Gastrocnemius medialis (tissue), 4 donors: ENCODE data around the gene C1QTNF1. TPM values are rescaled to one million over a fixed set of nuclear protein-coding genes. Genes with fewer than 3 reads are reported as not detected.

ENCODE experiments used
- ATAC-seq, 2 donors: fragments of 150-250 bp; one replicate each; pipeline ENCODE4 v1.9.1; 2016
- DNase-seq, 2 donors: peaks; one replicate each; pipeline ENCODE4 v3.0.0-alpha.2; 2019
- H3K27ac ChIP-seq, 4 donors: fragments of 200-600 bp; sonication (generic); 1 replicate in 1 of 4; 2 replicates in 3 of 4; pipeline ENCODE4 v1.5.1; 2016 to 2018; ENCODE audit warnings: mild to moderate bottlenecking in 2 of 4, moderate library complexity in 1 of 4
- H3K27me3 ChIP-seq, 3 donors: fragments of 200-600 bp; sonication (generic) in 2 of 3; 1 replicate in 1 of 3; 2 replicates in 2 of 3; pipeline versions ENCODE4 v1.5.1 to v1.6.0; 2016 to 2019; ENCODE audit warnings: mild to moderate bottlenecking in 1 of 3, moderate library complexity in 1 of 3
- H3K36me3 ChIP-seq, 2 donors: fragments of 200-600 bp; sonication (generic) in 1 of 2; one replicate each; pipeline ENCODE4 v1.5.1; 2017 to 2018
- H3K4me1 ChIP-seq, 2 donors: fragments of 200-600 bp; sonication (generic) in 1 of 2; one replicate each; pipeline ENCODE4 v1.5.1; 2016 to 2017; ENCODE audit warnings: mild to moderate bottlenecking in 2 of 2
- H3K4me3 ChIP-seq, 4 donors: fragments of 200-600 bp; sonication (generic) in 3 of 4; 1 replicate in 1 of 4; 2 replicates in 3 of 4; pipeline ENCODE4 v1.5.1; 2016 to 2019; ENCODE audit warnings: mild to moderate bottlenecking in 2 of 4
- H3K9me3 ChIP-seq, 3 donors: fragments of 200-600 bp; sonication (generic) in 2 of 3; 1 replicate in 1 of 3; 2 replicates in 2 of 3; pipeline ENCODE4 v1.5.1; 2016 to 2019
- CTCF ChIP-seq, 5 experiments: fragments of 450-650 bp in 3 of 5; fragments of 200-600 bp in 2 of 5; sonication (generic) in 2 of 5; IDR thresholded peaks in 4 of 5; conservative IDR thresholded peaks in 1 of 5; 1 replicate in 4 of 5; 2 replicates in 1 of 5; pipeline ENCODE4 v1.5.1; 2016 to 2019; ENCODE audit warnings: antibody characterized with exemption in 5 of 5, mild to moderate bottlenecking in 3 of 5, moderate library complexity in 3 of 5
- POLR2A ChIP-seq, 2 donors: fragments of 450-650 bp; IDR thresholded peaks; one replicate each; pipeline ENCODE4 v1.6.1; 2017; ENCODE audit warnings: antibody characterized with exemption in 2 of 2, mild to moderate bottlenecking in 2 of 2, moderate library complexity in 2 of 2
- in situ Hi-C, 4 donors: fragments of 200-750 bp; cut with MboI; loops; one replicate each; pipeline versions ENCODE4 v1.15.0 to v1.8.0; 2017; ENCODE audit warnings: low sequenced_read_pairs in 4 of 4
- intact Hi-C: fragments of 100-400 bp; cut with DNase I; formaldehyde crosslinking; loops from one replicate; pipeline ENCODE4 v1.15.1; 2023; ENCODE audit warnings: low total_unique reads
- total RNA-seq, 4 donors: library from RNA; depleted of rRNA; stranded (reverse); fragments of >200 nt; gene quantifications; one replicate each; pipeline versions ENCODE4 v1.1.0 to v1.2.3, GENCODE V29; 2016

The C1QTNF1 gene
- total RNA-seq, 4 donors from 2014 or later: 11.1 to 38.6 (median 21.2) TPM

- no peak for ATAC-seq
Measured at GRCh38 chr17:79031996-79032875, 8.3 kb downstream of the C1QTNF1 start.

GRCh38 chr17:79033046-79033616 is 9.2 kb downstream of the C1QTNF1 start:
- peak overlapping the region in 3 of 4 donors; percentile 58 to 69 (median 68) for H3K27ac ChIP-seq
- no peaks in the 10 kb centered on the region for H3K27me3 ChIP-seq
- intact Hi-C loops (no loop called here), in situ Hi-C loops (no loop called here)
- ATAC-seq (peak in 1 of 2 donors; percentile 23), DNase-seq (no peak)
- TF ChIP-seq POLR2A (IDR thresholded peaks at IDR 0.05): no peak
- TF ChIP-seq CTCF (IDR thresholded peaks at IDR 0.05 in 4 of 5, conservative IDR thresholded peaks at IDR 0.05 in 1 of 5): no peak
- H3K4me1 ChIP-seq: peaks cover 16 to 36% of the 10 kb centered on the region in 2 donors
- no peaks in the 10 kb centered on the region for H3K36me3 ChIP-seq
- H3K4me3 ChIP-seq: no peak overlapping the region
- no peaks in the 10 kb centered on the region for H3K9me3 ChIP-seq

More at GRCh38 chr17:79031996-79032875, 8.3 kb downstream of the C1QTNF1 start:
- Histone ChIP-seq H3K27me3 (no peaks in the 10 kb centered on the region), H3K4me3 (no peak overlapping the region), H3K4me1 (peaks cover 25 to 43% of the 10 kb centered on the region in 2 donors), H3K36me3 (no peaks in the 10 kb centered on the region), H3K27ac (peak overlapping the region in 1 of 4 donors; percentile 10), H3K9me3 (no peaks in the 10 kb centered on the region)
- no peak for TF ChIP-seq CTCF (IDR thresholded peaks at IDR 0.05 in 4 of 5, conservative IDR thresholded peaks at IDR 0.05 in 1 of 5)
- TF ChIP-seq POLR2A (IDR thresholded peaks at IDR 0.05): no peak
- in situ Hi-C loops (no loop called here), intact Hi-C loops (no loop called here)
- no peak for DNase-seq

- peaks cover 12 to 33% of the 10 kb centered on the region in 2 donors for H3K4me1 ChIP-seq
- no peak overlapping the region for H3K4me3 ChIP-seq
- DNase-seq: peak in 1 of 2 donors; percentile 41
- H3K27ac ChIP-seq: peak overlapping the region; percentile 47 to 69 (median 63)
- peak in 1 of 2 donors; percentile 30 for ATAC-seq
- no peak for TF ChIP-seq POLR2A (IDR thresholded peaks at IDR 0.05)
- TF ChIP-seq CTCF (IDR thresholded peaks at IDR 0.05 in 4 of 5, conservative IDR thresholded peaks at IDR 0.05 in 1 of 5): no peak
- in situ Hi-C loops (no loop called here), intact Hi-C loops (no loop called here)
- no peaks in the 10 kb centered on the region for H3K36me3 ChIP-seq
- H3K27me3 ChIP-seq: no peaks in the 10 kb centered on the region
- H3K9me3 ChIP-seq: no peaks in the 10 kb centered on the region
Measured at GRCh38 chr17:79033741-79034501, 10.0 kb downstream of the C1QTNF1 start.

DNA sequence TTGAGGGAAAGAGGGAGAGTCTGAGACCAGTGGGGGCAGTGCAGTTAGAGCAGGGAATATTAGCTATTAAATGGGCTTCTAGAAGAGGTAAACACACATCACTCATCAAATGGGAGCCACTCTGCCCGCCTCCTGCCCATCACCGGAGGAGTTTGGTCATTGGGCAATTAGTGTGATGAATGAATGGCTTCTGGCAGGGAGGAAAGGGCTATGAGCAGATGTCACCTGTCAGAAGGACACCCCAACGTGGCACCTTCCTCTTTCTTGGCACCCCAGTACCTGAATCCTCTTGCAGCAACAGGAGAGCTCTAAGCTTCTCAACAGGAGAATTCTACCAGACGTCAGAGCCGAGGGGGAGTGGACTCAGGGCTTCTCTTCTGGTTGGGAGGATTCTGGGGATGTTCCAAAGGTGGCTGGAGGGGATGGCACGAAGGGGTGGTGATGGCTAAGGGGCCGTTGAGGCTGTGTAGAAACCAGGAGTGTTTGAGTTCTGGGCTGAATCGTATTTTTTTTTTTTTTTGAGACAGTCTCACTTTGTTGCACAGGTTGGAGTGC is 11.0 kb downstream of the C1QTNF1 start:
- Histone ChIP-seq H3K27ac (peak overlapping the region in 3 of 4 donors; percentile 8 to 68 (median 58)), H3K36me3 (no peaks in the 10 kb centered on the region), H3K9me3 (no peaks in the 10 kb centered on the region), H3K4me3 (no peak overlapping the region), H3K27me3 (no peaks in the 10 kb centered on the region), H3K4me1 (peaks cover 12 to 33% of the 10 kb centered on the region in 2 donors)
- in situ Hi-C loops: no loop called here
- intact Hi-C loops: no loop called here
- TF ChIP-seq POLR2A (IDR thresholded peaks at IDR 0.05): no peak
- DNase-seq (no peak), ATAC-seq (no peak)
